ENCODE results near the gene S100A14.
"Not testable (repeated sequence)": the region's sequence is repeated elsewhere in the genome, so short reads cannot be mapped to it uniquely, and the experiment has no call there.

GRCh38 chr1:153582836-153583235, 33.3 kb downstream of the S100A14 start:
- TF ChIP-seq SOX6 (IDR thresholded peaks at IDR 0.05); ZFPM2 (CRISPR knock-in tag; IDR thresholded peaks at IDR 0.05); SMARCB1 (IDR thresholded peaks at IDR 0.05; ENCODE audit: insufficient read length, low read depth); SP2 (IDR thresholded peaks at IDR 0.05; ENCODE audit: extremely low read depth, low read depth, low read length, poor library complexity, severe bottlenecking): not testable (repeated sequence)
- TF ChIP-seq, protein P1, sequence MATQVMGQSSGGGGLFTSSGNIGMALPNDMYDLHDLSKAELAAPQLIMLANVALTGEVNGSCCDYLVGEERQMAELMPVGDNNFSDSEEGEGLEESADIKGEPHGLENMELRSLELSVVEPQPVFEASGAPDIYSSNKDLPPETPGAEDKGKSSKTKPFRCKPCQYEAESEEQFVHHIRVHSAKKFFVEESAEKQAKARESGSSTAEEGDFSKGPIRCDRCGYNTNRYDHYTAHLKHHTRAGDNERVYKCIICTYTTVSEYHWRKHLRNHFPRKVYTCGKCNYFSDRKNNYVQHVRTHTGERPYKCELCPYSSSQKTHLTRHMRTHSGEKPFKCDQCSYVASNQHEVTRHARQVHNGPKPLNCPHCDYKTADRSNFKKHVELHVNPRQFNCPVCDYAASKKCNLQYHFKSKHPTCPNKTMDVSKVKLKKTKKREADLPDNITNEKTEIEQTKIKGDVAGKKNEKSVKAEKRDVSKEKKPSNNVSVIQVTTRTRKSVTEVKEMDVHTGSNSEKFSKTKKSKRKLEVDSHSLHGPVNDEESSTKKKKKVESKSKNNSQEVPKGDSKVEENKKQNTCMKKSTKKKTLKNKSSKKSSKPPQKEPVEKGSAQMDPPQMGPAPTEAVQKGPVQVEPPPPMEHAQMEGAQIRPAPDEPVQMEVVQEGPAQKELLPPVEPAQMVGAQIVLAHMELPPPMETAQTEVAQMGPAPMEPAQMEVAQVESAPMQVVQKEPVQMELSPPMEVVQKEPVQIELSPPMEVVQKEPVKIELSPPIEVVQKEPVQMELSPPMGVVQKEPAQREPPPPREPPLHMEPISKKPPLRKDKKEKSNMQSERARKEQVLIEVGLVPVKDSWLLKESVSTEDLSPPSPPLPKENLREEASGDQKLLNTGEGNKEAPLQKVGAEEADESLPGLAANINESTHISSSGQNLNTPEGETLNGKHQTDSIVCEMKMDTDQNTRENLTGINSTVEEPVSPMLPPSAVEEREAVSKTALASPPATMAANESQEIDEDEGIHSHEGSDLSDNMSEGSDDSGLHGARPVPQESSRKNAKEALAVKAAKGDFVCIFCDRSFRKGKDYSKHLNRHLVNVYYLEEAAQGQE (IDR thresholded peaks at IDR 0.05; ENCODE audit: borderline replicate concordance) = not testable (repeated sequence)
- TF ChIP-seq, protein P1 (CRISPR knock-in tag; IDR thresholded peaks at IDR 0.05; ENCODE audit: low read depth) = not testable (repeated sequence)

Data from K562 (cell line).